T-helper 1 cell treated with Interleukin-12 subunit alpha and Interleukin-12 subunit beta and Interleukin-4 antibody, amounts not matched to agents 30 ng/mL and 1 ng/mL, for 36 hours (primary cell): ENCODE data around the gene HERPUD2. TPM values are rescaled to one million over a fixed set of nuclear protein-coding genes. Genes with fewer than 3 reads are reported as not detected.
"Not testable (repeated sequence)": the region's sequence is repeated elsewhere in the genome, so short reads cannot be mapped to it uniquely, and the experiment has no call there.

ENCODE experiments used
- intact Hi-C: fragments of 100-400 bp; cut with micrococcal nuclease; formaldehyde crosslinking; loops from one replicate; pipeline ENCODE4 v1.15.1; 2024
- total RNA-seq: library from RNA; stranded (reverse); gene quantifications from 2 replicates; pipeline ENCODE4 v1.2.3, GENCODE V29; 2022

HERPUD2 gene
- total RNA-seq, 1 donor from 2014 or later = 35.6 TPM

- intact Hi-C loops = no loop called here
Measured at GRCh38 chr7:35685781-35686180, 9.2 kb downstream of the HERPUD2 start.

- intact Hi-C loops = loop anchor here (1.0 kb wide), 2 partner anchors 10 to 14 kb away; partner anchors contain the start of gene HERPUD2
Measured at GRCh38 chr7:35681231-35682029, 13.5 kb downstream of the HERPUD2 start.

- intact Hi-C loops = loop anchor here (1.0 kb wide), 2 partner anchors 11 to 15 kb away; partner anchors contain the start of gene HERPUD2
Measured at GRCh38 chr7:35680403-35681013, 14.4 kb downstream of the HERPUD2 start.

- intact Hi-C loops = no loop called here
Measured at GRCh38 chr7:35677582-35678356, 17.2 kb downstream of the HERPUD2 start.

GRCh38 chr7:35676211-35676610 is 18.7 kb downstream of the HERPUD2 start:
- intact Hi-C loops = no loop called here

- intact Hi-C loops = no loop called here
Measured at GRCh38 chr7:35670856-35671569, 23.9 kb downstream of the HERPUD2 start.

GRCh38 chr7:35660411-35660810 is 34.5 kb downstream of the HERPUD2 start:
- intact Hi-C loops = not testable (repeated sequence)

- intact Hi-C loops = no loop called here
Measured at GRCh38 chr7:35658606-35659201, 36.2 kb downstream of the HERPUD2 start.

GRCh38 chr7:35657125-35657524 is 37.8 kb downstream of the HERPUD2 start:
- intact Hi-C loops = no loop called here

- intact Hi-C loops = not testable (repeated sequence)
Measured at GRCh38 chr7:35654558-35654957, 40.4 kb downstream of the HERPUD2 start.

GRCh38 chr7:35652124-35652523 is 42.8 kb downstream of the HERPUD2 start:
- intact Hi-C loops = no loop called here

GRCh38 chr7:35650751-35651150 is 44.2 kb downstream of the HERPUD2 start:
- intact Hi-C loops = no loop called here

- intact Hi-C loops = no loop called here
Measured at GRCh38 chr7:35649711-35650110, 45.2 kb downstream of the HERPUD2 start.

- intact Hi-C loops = no loop called here
Measured at GRCh38 chr7:35648367-35648766, 46.6 kb downstream of the HERPUD2 start.

GRCh38 chr7:35647171-35647574 is 47.8 kb downstream of the HERPUD2 start:
- intact Hi-C loops = no loop called here

GRCh38 chr7:35646289-35647023 is 48.5 kb downstream of the HERPUD2 start:
- intact Hi-C loops = no loop called here

GRCh38 chr7:35645691-35646090 is 49.2 kb downstream of the HERPUD2 start:
- intact Hi-C loops = no loop called here

- intact Hi-C loops = loop anchor here (2.0 kb wide), 1 partner anchor 65 kb away; the partner anchor contains the start of gene HERPUD2
Measured at GRCh38 chr7:35630024-35630972, 64.6 kb downstream of the HERPUD2 start.
